Measurements from ENCODE around the gene NXF2.

Gene NXF2

GRCh38 chrX:102338162-102338561, 91.2 kb downstream of the NXF2 start:
- Histone ChIP-seq H3K4me1 (ENCODE audit: insufficient read depth, low read length, severe bottlenecking) (no peaks in the 10 kb centered on the region), H2AFZ (ENCODE audit: low read length) (no peak overlapping the region), H3K36me3 (ENCODE audit: insufficient read depth, low read length) (no peaks in the 10 kb centered on the region), H3K9me3 (ENCODE audit: low read length) (no peaks in the 10 kb centered on the region), H3K79me2 (ENCODE audit: insufficient read depth, low read length) (no peaks in the 10 kb centered on the region), H3K4me2 (ENCODE audit: low read length) (no peak overlapping the region), H3F3A (ENCODE audit: insufficient read depth, low read length) (no peaks in the 10 kb centered on the region), H3K27me3 (ENCODE audit: insufficient read depth, low read length) (no peaks in the 10 kb centered on the region), H3K9me2 (ENCODE audit: low read depth, low read length) (no peaks in the 10 kb centered on the region), H4K20me1 (ENCODE audit: insufficient read depth, low read length) (no peaks in the 10 kb centered on the region), H3K27ac (ENCODE audit: low read depth, low read length, poor library complexity, severe bottlenecking) (no peak overlapping the region), H3K9ac (ENCODE audit: low read length) (no peak overlapping the region), H3K4me3 (ENCODE audit: low read depth, low read length, poor library complexity, severe bottlenecking) (no peak overlapping the region)
- TF ChIP-seq CTCF (IDR thresholded peaks at IDR 0.05; ENCODE audit: low read length) (no peak), EZH2 (IDR thresholded peaks at IDR 0.05; ENCODE audit: borderline replicate concordance, low read length) (no peak)

- H3K4me2 ChIP-seq (ENCODE audit: low read length): no peak overlapping the region
- no peaks in the 10 kb centered on the region for H3K36me3 ChIP-seq (ENCODE audit: insufficient read depth, low read length)
- H4K20me1 ChIP-seq (ENCODE audit: insufficient read depth, low read length): no peaks in the 10 kb centered on the region
- no peaks in the 10 kb centered on the region for H3K27me3 ChIP-seq (ENCODE audit: insufficient read depth, low read length)
- H2AFZ ChIP-seq (ENCODE audit: low read length): no peak overlapping the region
- H3K4me1 ChIP-seq (ENCODE audit: insufficient read depth, low read length, severe bottlenecking): no peaks in the 10 kb centered on the region
- no peak overlapping the region for H3K4me3 ChIP-seq (ENCODE audit: low read depth, low read length, poor library complexity, severe bottlenecking)
- H3K79me2 ChIP-seq (ENCODE audit: insufficient read depth, low read length): no peaks in the 10 kb centered on the region
- H3K27ac ChIP-seq (ENCODE audit: low read depth, low read length, poor library complexity, severe bottlenecking): no peak overlapping the region
- no peak for TF ChIP-seq CTCF (IDR thresholded peaks at IDR 0.05; ENCODE audit: low read length)
- no peaks in the 10 kb centered on the region for H3K9me3 ChIP-seq (ENCODE audit: low read length)
- no peaks in the 10 kb centered on the region for H3K9me2 ChIP-seq (ENCODE audit: low read depth, low read length)
- no peaks in the 10 kb centered on the region for H3F3A ChIP-seq (ENCODE audit: insufficient read depth, low read length)
- no peak overlapping the region for H3K9ac ChIP-seq (ENCODE audit: low read length)
Measured at GRCh38 chrX:102339312-102340298, 92.6 kb downstream of the NXF2 start.

- H2AFZ ChIP-seq (ENCODE audit: low read length): no peak overlapping the region
- TF ChIP-seq CTCF (IDR thresholded peaks at IDR 0.05; ENCODE audit: low read length) (peak; percentile 6; the same call in 1 of the 2 replicates), EZH2 (IDR thresholded peaks at IDR 0.05; ENCODE audit: borderline replicate concordance, low read length) (no peak)
- H4K20me1 ChIP-seq (ENCODE audit: insufficient read depth, low read length): no peaks in the 10 kb centered on the region
Measured at GRCh38 chrX:102341867-102342266, 94.9 kb downstream of the NXF2 start.

More at GRCh38 chrX:102341867-102342266, 94.9 kb downstream of the NXF2 start:
- no peak overlapping the region for H3K4me2 ChIP-seq (ENCODE audit: low read length)
- no peaks in the 10 kb centered on the region for H3K36me3 ChIP-seq (ENCODE audit: insufficient read depth, low read length)
- H3K27me3 ChIP-seq (ENCODE audit: insufficient read depth, low read length): no peaks in the 10 kb centered on the region
- H3K79me2 ChIP-seq (ENCODE audit: insufficient read depth, low read length): no peaks in the 10 kb centered on the region
- no peaks in the 10 kb centered on the region for H3K9me3 ChIP-seq (ENCODE audit: low read length)
- H3K9me2 ChIP-seq (ENCODE audit: low read depth, low read length): no peaks in the 10 kb centered on the region
- H3K4me3 ChIP-seq (ENCODE audit: low read depth, low read length, poor library complexity, severe bottlenecking): no peak overlapping the region
- no peak overlapping the region for H3K27ac ChIP-seq (ENCODE audit: low read depth, low read length, poor library complexity, severe bottlenecking)
- H3K4me1 ChIP-seq (ENCODE audit: insufficient read depth, low read length, severe bottlenecking): no peaks in the 10 kb centered on the region
- H3F3A ChIP-seq (ENCODE audit: insufficient read depth, low read length): no peaks in the 10 kb centered on the region
- H3K9ac ChIP-seq (ENCODE audit: low read length): no peak overlapping the region
